ENCODE results near the gene RIT2.

GRCh38 chr18:42948831-42949230 lies 166.7 kb downstream of the RIT2 start:
- TF ChIP-seq CTCF (IDR thresholded peaks at IDR 0.05) (no peak), POLR2AphosphoS5 (IDR thresholded peaks at IDR 0.05) (no peak), POLR2A (IDR thresholded peaks at IDR 0.05; ENCODE audit: low read depth) (no peak), EP300 (IDR thresholded peaks at IDR 0.05) (no peak)

Measured in esophagus muscularis mucosa (tissue), 4 donors.